Left cardiac atrium (tissue), 4 donors: ENCODE measurements around the gene WDR73. TPM values are rescaled to one million over a fixed set of nuclear protein-coding genes. Genes with fewer than 3 reads are reported as not detected.

Source experiments
- ATAC-seq, 2 donors: fragments of 200-7000 bp; cut with Tn5 transposase; one replicate each; pipeline ENCODE4 v1.9.1; 2020; ENCODE audit warnings: mild to moderate bottlenecking in 2 of 2, moderate library complexity in 2 of 2
- DNase-seq: peaks from one replicate; pipeline ENCODE4 v3.0.0-alpha.2; 2020
- intact Hi-C, 2 donors: fragments of 100-400 bp; cut with DNase I; formaldehyde crosslinking; loops; one replicate each; pipeline versions ENCODE4 v1.14.1 to v1.15.1; 2022 to 2023
- total RNA-seq, 2 donors: library from RNA; stranded (reverse); fragmentation: NEBNext Ultra II Directional; extraction: Animal tissue kit (Norgen Biotek cat#: 25700); gene quantifications; one replicate each; pipeline ENCODE4 v1.2.1, GENCODE V29; 2021
- donor health status: DM: no; HTN: yes; CAD: no.
- donor health status: DM: no; HTN: yes; CAD: no; lungs with severe emphysema.
- donor health status: DM: yes; HTN: yes; CAD: no.
- donor health status: Dilated cardiomyopathy.

Gene WDR73
- total RNA-seq, 2 donors from 2014 or later: 13.0 to 14.7 TPM

DNA sequence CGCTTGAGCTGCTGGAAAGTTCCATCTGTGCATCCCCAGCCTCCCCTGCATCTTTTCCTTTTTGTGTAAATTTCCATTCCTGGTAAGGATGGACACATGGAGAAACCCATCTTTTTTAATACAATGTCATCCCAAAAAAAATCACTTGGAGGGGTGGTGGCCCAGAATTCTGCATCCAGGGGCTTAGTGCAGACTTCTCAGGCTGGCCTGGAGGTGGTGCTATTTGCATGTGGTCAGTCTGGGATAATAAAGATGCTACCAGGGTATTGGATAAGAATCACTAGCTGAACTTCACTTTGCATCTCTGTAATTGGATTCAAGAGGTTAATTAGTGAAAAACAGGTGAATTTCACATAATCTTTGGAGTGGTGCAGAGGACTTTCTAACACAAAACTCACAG is 55.1 kb downstream of the WDR73 start:
- DNase-seq (no peak), ATAC-seq (no peak)
- intact Hi-C loops: loop anchor here (5.0 to 10.0 kb wide), 5 partner anchors 196 to 446 kb away; no protein-coding TSS in a partner anchor

DNA sequence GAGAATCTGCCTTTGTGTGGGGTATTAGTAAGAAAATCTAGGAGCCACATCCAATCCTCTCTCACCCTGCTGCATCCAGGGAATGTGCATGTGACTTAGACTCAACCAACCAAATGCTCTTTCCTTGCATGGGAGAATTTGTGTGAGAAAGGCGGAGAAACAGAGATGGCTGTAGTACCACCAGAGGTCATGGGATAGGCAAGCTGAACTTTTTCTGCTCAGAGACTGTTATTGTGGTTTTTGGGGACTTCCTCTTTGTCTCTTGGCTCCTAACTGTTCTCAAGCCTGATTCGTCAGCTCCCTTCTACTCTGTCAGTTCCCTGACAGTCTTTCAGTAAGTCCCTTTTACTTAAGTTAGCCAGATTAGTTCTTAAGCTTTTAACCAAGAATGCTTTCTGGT is 55.8 kb downstream of the WDR73 start:
- ATAC-seq: no peak
- no peak for DNase-seq
- intact Hi-C loops: loop anchor here (5.0 to 10.0 kb wide), 5 partner anchors 197 to 447 kb away; no protein-coding TSS in a partner anchor

DNA sequence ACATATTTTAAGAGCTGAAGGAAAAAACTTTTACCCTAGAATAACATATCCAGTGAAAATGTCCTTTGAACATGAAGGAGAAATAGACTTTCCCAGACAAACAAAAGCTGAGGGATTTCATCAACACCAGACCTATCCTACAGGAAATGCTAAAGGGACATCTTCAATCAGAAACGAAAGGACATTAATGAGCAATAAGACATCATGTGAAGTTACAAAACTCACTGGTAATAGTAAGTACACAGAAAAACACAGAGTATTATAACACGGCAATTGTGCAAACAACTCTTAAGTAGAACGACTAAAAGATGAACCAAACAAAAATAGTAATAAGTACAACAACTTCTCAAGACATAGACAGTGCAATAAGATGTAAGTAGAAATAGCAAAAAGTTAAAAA is 56.8 kb downstream of the WDR73 start:
- ATAC-seq (no peak), DNase-seq (no peak)
- intact Hi-C loops: loop anchor here (5.0 to 10.0 kb wide), 5 partner anchors 198 to 448 kb away; no protein-coding TSS in a partner anchor

DNA sequence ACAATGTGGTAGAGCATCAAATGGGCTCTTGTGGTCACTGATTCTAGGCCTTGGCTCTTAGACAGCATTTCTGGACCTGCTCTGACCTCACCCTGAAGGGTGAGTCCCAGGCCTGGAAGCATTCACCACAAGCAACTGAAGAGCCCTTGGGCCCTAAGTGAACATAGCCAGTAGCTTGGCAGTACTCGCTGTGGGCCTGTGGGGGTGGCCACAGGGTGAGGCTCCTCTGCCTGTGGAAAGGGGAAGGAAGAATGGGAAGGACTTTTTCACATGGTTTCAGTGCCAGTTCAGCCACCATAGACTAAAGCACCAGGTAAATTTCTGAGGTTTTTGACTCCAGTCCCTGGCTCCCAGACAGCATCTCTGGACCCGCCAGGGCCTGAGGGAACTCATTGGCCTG is 58.4 kb downstream of the WDR73 start:
- ATAC-seq: no peak
- no peak for DNase-seq
- intact Hi-C loops: loop anchor here (5.0 to 10.0 kb wide), 5 partner anchors 199 to 449 kb away; no protein-coding TSS in a partner anchor

DNA sequence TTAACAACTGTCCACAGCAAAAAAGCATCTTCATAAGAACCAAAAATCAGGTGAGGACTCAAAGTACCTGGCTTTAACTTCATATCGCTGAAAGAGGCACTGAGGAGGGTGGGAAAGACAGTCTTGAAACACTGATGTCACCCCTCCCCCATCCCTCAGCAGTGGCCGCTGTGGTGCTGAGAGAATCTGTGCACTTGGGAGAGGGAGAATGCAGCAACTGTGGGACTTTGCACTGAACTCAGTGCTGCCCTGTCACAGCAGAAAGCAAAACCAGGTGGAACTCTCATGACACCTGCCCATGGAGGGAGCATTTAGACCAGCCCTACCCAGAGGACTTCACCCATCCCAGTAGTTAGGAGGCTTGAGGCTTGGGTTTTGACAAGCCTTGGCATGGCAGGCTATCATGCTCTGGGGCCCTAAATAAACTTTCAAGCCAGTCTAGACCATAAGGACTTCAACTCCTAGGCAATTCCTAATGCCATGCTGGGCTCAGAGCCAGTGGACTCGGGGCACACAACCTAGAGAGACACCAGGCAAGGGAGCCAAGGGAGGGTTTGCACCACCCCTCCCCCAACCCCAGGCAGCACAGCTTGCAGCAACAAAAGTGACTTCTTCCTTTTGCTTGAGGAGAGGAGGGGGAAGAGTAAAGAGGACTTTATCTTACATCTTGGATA is 59.3 kb downstream of the WDR73 start:
- ATAC-seq: no peak
- DNase-seq: no peak
- intact Hi-C loops: loop anchor here (5.0 to 10.0 kb wide), 5 partner anchors 200 to 450 kb away; no protein-coding TSS in a partner anchor

DNA sequence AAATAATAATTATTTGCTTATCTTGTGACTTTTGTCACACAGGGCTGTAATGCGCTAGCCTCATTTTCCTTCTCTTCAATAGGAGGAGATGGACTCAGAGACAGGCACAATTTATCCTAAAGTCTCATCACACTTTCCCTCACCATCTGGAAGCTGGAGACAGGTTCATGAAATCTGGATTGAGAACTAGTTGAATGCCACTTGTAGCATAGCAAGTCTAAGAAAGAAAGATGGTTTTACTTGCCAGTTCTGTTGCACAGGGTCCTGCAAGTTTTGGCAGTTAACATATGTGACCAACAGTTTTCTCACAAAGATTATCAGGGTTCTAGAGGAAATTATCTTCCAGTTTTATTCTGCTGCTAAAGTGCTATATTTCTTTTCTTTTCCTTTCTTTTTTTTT is 62.3 kb downstream of the WDR73 start:
- intact Hi-C loops: loop anchor here (10.0 kb wide), 4 partner anchors 203 to 453 kb away; no protein-coding TSS in a partner anchor
- no peak for ATAC-seq
- DNase-seq: no peak

DNA sequence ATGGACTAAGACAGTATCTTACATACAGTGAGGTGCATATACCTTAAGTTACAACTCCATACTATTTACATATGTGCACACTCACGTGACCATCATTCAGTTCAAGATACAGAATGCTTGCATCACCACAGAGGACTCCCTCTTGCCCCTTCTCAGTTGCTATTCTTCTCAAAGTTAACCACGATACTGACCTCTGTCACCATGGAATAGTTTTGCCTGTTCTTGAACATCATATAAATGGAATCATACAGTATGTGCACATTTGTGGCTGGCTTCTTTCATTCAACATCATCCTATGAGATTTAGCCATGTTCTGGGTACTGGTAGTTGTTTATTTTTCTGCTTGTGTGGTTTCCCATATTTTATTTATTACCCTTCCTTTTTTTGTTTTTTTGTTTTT is 63.7 kb downstream of the WDR73 start:
- no peak for ATAC-seq
- intact Hi-C loops: loop anchor here (10.0 kb wide), 4 partner anchors 204 to 454 kb away; no protein-coding TSS in a partner anchor

More for the DNA sequence above, 63.7 kb downstream of the WDR73 start:
- no peak for DNase-seq

Other genes with a start within 250 kb of the WDR73 start
- 1 to 10 TPM; 4.5 to 5.0 TPM for gene ZSCAN2, start 53.3 kb downstream of the WDR73 start, total RNA-seq
- 10 to 100 TPM; 14.7 to 31.6 TPM for gene NMB, start 3.9 kb upstream of the WDR73 start, total RNA-seq
- 100 to 1,000 TPM in 1 of 2 donors, 10 to 100 TPM in 1; 98.1 to 104 TPM for gene SEC11A, start 61.9 kb upstream of the WDR73 start, total RNA-seq
- gene ZNF592, start 94.3 kb upstream of the WDR73 start, total RNA-seq: 10 to 100 TPM; 17.0 to 19.3 TPM
- 10 to 100 TPM; 59.9 to 75.7 TPM for gene ALPK3, start 163.1 kb upstream of the WDR73 start, total RNA-seq
- under 1 TPM; 0.13 to 0.18 TPM for gene SLC28A1, start 230.4 kb upstream of the WDR73 start, total RNA-seq